Colonic mucosa (tissue), 4 donors: Measurements from ENCODE around the gene TXLNA. TPM values are rescaled to one million over a fixed set of nuclear protein-coding genes. Genes with fewer than 3 reads are reported as not detected.

ENCODE experiments used
- DNase-seq: peaks from one replicate; pipeline ENCODE4 v3.0.0-alpha.2; 2020
- H3K27ac ChIP-seq: fragments of 200-600 bp; one replicate; pipeline ENCODE4 v1.8.0; 2021
- H3K27me3 ChIP-seq: fragments of 200-600 bp; one replicate; pipeline ENCODE4 v1.8.0; 2021
- H3K36me3 ChIP-seq: fragments of 200-600 bp; one replicate; pipeline ENCODE4 v1.8.0; 2021
- H3K4me1 ChIP-seq: fragments of 200-600 bp; one replicate; pipeline ENCODE4 v1.8.0; 2021; ENCODE audit warnings: mild to moderate bottlenecking
- H3K4me3 ChIP-seq: fragments of 200-600 bp; one replicate; pipeline ENCODE4 v1.8.0; 2021
- H3K9ac ChIP-seq, 2 donors: one replicate each; pipeline ENCODE4 v1.7.0; 2013; ENCODE audit warnings: control low read depth in 2 of 2, low read depth in 2 of 2, low read length in 2 of 2
- H3K9me3 ChIP-seq: fragments of 200-600 bp; one replicate; pipeline ENCODE4 v1.8.0; 2021
- intact Hi-C: fragments of 100-400 bp; cut with DNase I; formaldehyde crosslinking; loops from one replicate; pipeline ENCODE4 v1.14.1; 2022
- total RNA-seq, 2 donors: library from RNA; stranded (reverse); fragmentation: NEBNext Ultra II Directional in 1 of 2; extraction: Animal tissue kit (Norgen Biotek cat#: 25700) in 1 of 2; gene quantifications; one replicate each; pipeline ENCODE4 v1.2.1, GENCODE V29; 2021
- TF ChIP-seq, protein P1 (sequence below): fragments of 200-600 bp; IDR thresholded peaks from one replicate; pipeline ENCODE4 v1.8.0; 2022; ENCODE audit warnings: antibody characterized with exemption, mild to moderate bottlenecking
- donor health status: healthy.
- donor health status: DM: no; HTN: no; CAD: no.
- donor health status: DM: no; HTN: no; CAD: no.

TXLNA gene
- total RNA-seq, 2 donors from 2014 or later: 32.5 to 47.7 TPM

DNA sequence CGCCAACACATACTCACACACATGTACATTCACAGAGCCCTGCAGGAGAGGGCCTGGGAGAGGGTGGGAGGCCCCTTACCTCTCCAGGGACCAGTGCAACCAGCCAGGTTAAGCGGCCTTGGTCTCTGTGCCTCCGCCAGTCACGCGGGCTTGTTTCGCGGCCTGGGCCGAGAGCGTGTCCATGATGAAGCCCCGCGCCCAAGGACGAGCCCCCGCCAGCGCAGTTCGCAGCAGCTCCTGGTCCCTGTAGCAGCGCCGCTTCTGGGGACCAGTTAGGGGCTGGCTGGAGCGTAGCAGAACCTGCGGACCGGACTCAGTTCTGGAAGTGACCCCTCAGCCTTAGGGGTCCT lies 60.3 kb downstream of the TXLNA start:
- Histone ChIP-seq H3K9me3 (no peaks in the 10 kb centered on the region), H3K4me3 (peak overlapping the region; percentile 55), H3K9ac (peak overlapping the region; percentile 47 to 94), H3K36me3 (no peaks in the 10 kb centered on the region), H3K27me3 (no peaks in the 10 kb centered on the region), H3K27ac (peak overlapping the region; percentile 84), H3K4me1 (no peaks in the 10 kb centered on the region)
- intact Hi-C loops: loop anchor here (10.0 kb wide), 1 partner anchor 95 kb away; the partner anchor contains the start of gene MARCKSL1
- DNase-seq: peak; percentile 26
- TF ChIP-seq, protein P1, sequence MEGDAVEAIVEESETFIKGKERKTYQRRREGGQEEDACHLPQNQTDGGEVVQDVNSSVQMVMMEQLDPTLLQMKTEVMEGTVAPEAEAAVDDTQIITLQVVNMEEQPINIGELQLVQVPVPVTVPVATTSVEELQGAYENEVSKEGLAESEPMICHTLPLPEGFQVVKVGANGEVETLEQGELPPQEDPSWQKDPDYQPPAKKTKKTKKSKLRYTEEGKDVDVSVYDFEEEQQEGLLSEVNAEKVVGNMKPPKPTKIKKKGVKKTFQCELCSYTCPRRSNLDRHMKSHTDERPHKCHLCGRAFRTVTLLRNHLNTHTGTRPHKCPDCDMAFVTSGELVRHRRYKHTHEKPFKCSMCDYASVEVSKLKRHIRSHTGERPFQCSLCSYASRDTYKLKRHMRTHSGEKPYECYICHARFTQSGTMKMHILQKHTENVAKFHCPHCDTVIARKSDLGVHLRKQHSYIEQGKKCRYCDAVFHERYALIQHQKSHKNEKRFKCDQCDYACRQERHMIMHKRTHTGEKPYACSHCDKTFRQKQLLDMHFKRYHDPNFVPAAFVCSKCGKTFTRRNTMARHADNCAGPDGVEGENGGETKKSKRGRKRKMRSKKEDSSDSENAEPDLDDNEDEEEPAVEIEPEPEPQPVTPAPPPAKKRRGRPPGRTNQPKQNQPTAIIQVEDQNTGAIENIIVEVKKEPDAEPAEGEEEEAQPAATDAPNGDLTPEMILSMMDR: no peak

DNA sequence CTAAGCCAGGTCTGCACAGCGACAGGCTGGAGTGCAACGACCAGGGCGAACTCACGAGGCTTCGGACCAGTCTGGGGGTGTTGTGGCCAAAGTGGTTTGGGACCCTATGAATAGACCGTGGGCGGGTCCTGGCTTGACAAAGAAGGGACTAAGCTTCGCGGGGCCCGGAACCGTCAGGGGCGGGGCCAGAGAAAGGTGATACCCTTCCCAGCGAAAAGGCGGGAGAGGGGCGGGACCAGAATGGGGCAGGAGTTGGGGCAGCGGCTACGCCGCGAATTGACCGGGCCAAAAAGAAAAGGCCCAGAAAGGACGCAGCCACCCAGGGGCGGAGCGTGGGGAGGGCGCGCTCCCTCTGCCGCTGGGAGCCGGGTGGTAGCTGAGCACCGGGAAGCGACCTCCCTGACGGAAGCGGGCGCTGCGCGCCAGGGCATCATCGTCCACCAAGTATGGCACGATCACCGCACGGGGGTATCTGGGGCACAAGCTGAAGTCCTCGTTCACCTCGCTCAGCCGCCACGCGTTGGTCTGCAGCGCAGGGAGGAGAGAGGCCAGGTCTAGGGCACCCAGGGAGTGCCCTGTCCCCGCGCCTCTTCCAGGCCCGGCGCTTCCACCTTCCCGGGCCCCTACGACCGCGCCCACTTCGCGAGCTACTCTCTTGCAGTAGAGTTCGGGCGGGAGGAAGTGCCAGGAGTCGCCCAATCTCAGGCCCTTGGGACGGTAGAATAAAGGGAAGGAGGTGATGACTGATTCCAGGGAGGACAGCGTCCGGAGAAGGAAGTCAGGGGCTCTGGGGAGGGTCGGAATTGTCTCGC lies 60.9 kb downstream of the TXLNA start:
- peak; percentile 91 for DNase-seq

DNA sequence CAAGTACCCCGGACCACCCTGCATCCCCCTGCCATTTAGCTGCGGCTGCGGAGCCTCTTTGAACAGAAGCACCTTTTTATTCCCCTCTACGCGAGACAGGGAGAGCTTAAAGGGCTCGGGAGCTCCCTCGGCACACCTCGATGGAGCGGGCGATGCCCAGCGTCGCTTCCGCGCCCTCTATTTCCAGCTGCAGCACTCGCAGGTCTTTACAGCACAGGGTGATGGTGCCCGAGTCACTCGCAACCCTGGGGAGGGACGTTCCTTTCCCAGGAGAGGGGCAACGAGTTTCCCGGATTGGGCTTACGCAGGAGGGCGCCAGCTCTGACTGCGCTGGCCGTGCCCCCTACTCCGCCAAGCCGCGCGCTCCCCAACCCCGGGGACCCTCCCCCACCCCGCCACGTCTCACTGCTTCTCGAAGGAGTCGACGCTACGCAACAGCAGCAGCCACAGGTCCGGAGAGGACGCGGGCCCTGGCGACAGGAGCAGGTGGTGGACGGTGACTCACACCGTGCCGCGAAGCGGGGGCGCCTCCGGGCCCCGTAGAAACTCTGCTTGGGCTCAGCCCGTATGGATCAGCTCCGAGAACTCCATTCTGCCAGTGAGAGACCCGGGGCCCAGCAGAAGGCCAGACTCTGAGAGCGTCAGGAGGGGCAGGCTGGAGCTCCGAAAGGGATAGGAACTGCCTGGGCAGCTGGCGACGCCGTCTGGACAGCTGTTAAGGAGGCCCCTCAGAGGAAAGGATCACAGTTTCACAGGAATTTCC lies 61.7 kb downstream of the TXLNA start:
- Histone ChIP-seq H3K27me3 (no peaks in the 10 kb centered on the region), H3K27ac (peak overlapping the region; percentile 84), H3K4me1 (no peaks in the 10 kb centered on the region), H3K4me3 (peak overlapping the region; percentile 55), H3K9me3 (no peaks in the 10 kb centered on the region), H3K36me3 (no peaks in the 10 kb centered on the region), H3K9ac (peak overlapping the region; percentile 61 to 94)
- TF ChIP-seq, protein P1: no peak
- intact Hi-C loops: loop anchor here (10.0 kb wide), 1 partner anchor 94 kb away; the partner anchor contains the start of gene MARCKSL1
- peak; percentile 69 for DNase-seq

More for the DNA sequence above, 60.9 kb downstream of the TXLNA start:
- Histone ChIP-seq H3K27me3 (no peaks in the 10 kb centered on the region), H3K4me3 (peak overlapping the region; percentile 55), H3K9me3 (no peaks in the 10 kb centered on the region), H3K4me1 (no peaks in the 10 kb centered on the region), H3K9ac (peak overlapping the region; percentile 61 to 94), H3K27ac (peak overlapping the region; percentile 84), H3K36me3 (no peaks in the 10 kb centered on the region)
- intact Hi-C loops: loop anchor here (10.0 kb wide), 1 partner anchor 94 kb away; the partner anchor contains the start of gene MARCKSL1
- TF ChIP-seq, protein P1: no peak

DNA sequence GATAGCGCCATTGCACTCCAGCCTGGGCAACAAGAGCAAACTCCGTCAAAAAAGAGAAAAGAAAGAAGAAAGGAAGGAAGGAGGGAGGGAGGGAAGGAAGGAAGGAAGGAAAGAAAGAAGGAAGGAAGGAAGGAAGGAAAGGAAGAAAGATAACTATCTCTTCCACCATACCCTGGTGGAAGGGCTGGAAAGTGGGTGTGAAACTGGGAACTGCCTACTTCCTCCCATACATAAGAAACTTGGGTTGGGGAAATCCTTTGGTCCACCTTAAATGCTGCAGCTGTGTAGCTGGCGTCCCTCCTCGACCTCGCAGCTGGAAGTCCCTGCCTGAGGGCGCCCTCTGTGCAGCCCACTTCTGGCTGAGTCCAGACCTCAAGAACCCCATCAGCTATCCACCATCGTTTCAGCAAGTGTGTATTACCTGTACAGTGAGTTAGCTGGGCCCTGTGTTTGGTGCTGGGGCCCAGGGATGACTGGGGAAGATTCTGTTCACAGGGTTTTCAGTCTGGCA lies 62.9 kb downstream of the TXLNA start:
- H3K27ac ChIP-seq: no peak overlapping the region
- TF ChIP-seq, protein P1: no peak
- no peaks in the 10 kb centered on the region for H3K9me3 ChIP-seq
- no peaks in the 10 kb centered on the region for H3K36me3 ChIP-seq
- intact Hi-C loops: loop anchor here (10.0 kb wide), 1 partner anchor 92 kb away; the partner anchor contains the start of gene MARCKSL1
- peak; percentile 32 for DNase-seq
- peaks cover 9% of the 10 kb centered on the region for H3K4me1 ChIP-seq
- no peak overlapping the region for H3K4me3 ChIP-seq
- H3K9ac ChIP-seq: no peak overlapping the region
- no peaks in the 10 kb centered on the region for H3K27me3 ChIP-seq

DNA sequence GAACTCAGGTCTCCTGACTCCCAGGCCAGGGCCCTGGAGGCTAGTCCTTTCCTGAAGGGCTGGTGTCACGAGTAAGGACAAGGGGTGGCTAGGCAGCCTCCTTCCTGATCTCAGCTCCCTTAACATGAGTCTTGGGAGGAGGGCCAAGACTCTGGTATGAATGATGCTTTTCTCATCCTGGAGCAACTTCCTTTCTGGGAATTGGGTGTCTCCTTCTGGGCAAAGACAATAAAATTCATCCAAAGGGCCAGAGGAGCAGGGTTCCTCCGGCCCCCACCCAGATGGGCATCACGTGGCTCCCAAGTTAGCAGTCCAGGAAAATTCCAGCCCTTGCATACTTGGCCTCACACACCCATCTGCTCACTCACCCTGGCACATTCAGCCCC lies 67.4 kb downstream of the TXLNA start, which contains the start of gene FAM167B:
Gene FAM167B (plus strand): TSS at position 335 of the 386 bp plus-strand sequence. CDS start 200 bp downstream, outside the sequence.
- intact Hi-C loops: loop anchor here (10.0 kb wide), 1 partner anchor 88 kb away; the partner anchor contains the start of gene MARCKSL1
- H3K4me3 ChIP-seq: no peak within 1 kb of the TSS
- no peaks in the 10 kb centered on the region for H3K9me3 ChIP-seq
- TF ChIP-seq, protein P1: no peak
- H3K4me1 ChIP-seq: peaks cover 10% of the 10 kb centered on the region
- peak; percentile 61 for DNase-seq
- no peaks in the 10 kb centered on the region for H3K36me3 ChIP-seq
- peak within 1 kb of the TSS; percentile 63 for H3K27ac ChIP-seq
- H3K9ac ChIP-seq: no peak within 1 kb of the TSS
- H3K27me3 ChIP-seq: no peaks in the 10 kb centered on the region
